ENCODE measurements around the gene TMEM218.

Gene TMEM218

GRCh38 chr11:125084761-125085231 is 26.6 kb downstream of the TMEM218 start:
- DNase-seq, result no peak
- Histone ChIP-seq H4K8ac (ENCODE audit: low read depth, low read length) (no peak overlapping the region), H2AFZ (ENCODE audit: insufficient read depth, low read length, poor library complexity) (no peak overlapping the region), H3K14ac (ENCODE audit: low read length) (no peak overlapping the region), H4K12ac (ENCODE audit: low read depth, low read length) (no peak overlapping the region), H3K23ac (ENCODE audit: low read length) (no peak overlapping the region), H2BK5ac (ENCODE audit: low read depth, low read length, poor library complexity) (no peak overlapping the region), H3K36me3 (ENCODE audit: control insufficient read depth in 1 of 2, insufficient read depth in 2 of 2, low read length in 2 of 2) (no peaks in the 10 kb centered on the region), H3K79me2 (ENCODE audit: control insufficient read depth, insufficient read depth, low read length, poor library complexity) (no peaks in the 10 kb centered on the region), H3K4me2 (ENCODE audit: low read length) (no peak overlapping the region), H4K91ac (ENCODE audit: low read depth, low read length) (no peak overlapping the region), H3K9ac (ENCODE audit: low read length) (no peak overlapping the region), H3K4ac (ENCODE audit: low read depth, low read length) (no peak overlapping the region), H3K4me3 (ENCODE audit: low read depth, low read length) (no peak overlapping the region), H2BK12ac (ENCODE audit: low read length) (no peak overlapping the region), H2AK5ac (ENCODE audit: low read length) (no peak overlapping the region), H3K18ac (ENCODE audit: low read length) (no peak overlapping the region), H3K4me1 (ENCODE audit: control insufficient read depth in 1 of 2, insufficient read depth in 2 of 2, low read length in 2 of 2) (no peaks in the 10 kb centered on the region), H3K27me3 (ENCODE audit: insufficient read depth, low read length) (no peaks in the 10 kb centered on the region), H3K79me1 (ENCODE audit: low read length) (no peaks in the 10 kb centered on the region), H3K9me3 (ENCODE audit: insufficient read depth, low read depth, low read length) (no peaks in the 10 kb centered on the region), H2BK120ac (ENCODE audit: insufficient read depth, low read length, poor library complexity) (no peak overlapping the region), H3K27ac (ENCODE audit: low read depth, low read length) (no peak overlapping the region)
- no CpG with 5 or more reads among the region's 8 CpGs for WGBS (ENCODE audit: extremely low coverage, insufficient coverage, insufficient read length)

- Histone ChIP-seq H2BK5ac (ENCODE audit: low read depth, low read length, poor library complexity) (no peak overlapping the region), H3K4me2 (ENCODE audit: low read length) (no peak overlapping the region), H4K12ac (ENCODE audit: low read depth, low read length) (no peak overlapping the region), H3K79me2 (ENCODE audit: control insufficient read depth, insufficient read depth, low read length, poor library complexity) (no peaks in the 10 kb centered on the region), H3K4ac (ENCODE audit: low read depth, low read length) (no peak overlapping the region), H2BK12ac (ENCODE audit: low read length) (no peak overlapping the region), H3K27me3 (ENCODE audit: insufficient read depth, low read length) (no peaks in the 10 kb centered on the region), H3K27ac (ENCODE audit: low read depth, low read length) (no peak overlapping the region), H4K8ac (ENCODE audit: low read depth, low read length) (no peak overlapping the region), H4K91ac (ENCODE audit: low read depth, low read length) (no peak overlapping the region), H3K79me1 (ENCODE audit: low read length) (no peaks in the 10 kb centered on the region), H3K9ac (ENCODE audit: low read length) (no peak overlapping the region), H3K9me3 (ENCODE audit: insufficient read depth, low read depth, low read length) (no peaks in the 10 kb centered on the region), H3K14ac (ENCODE audit: low read length) (no peak overlapping the region), H3K23ac (ENCODE audit: low read length) (no peak overlapping the region), H2AFZ (ENCODE audit: insufficient read depth, low read length, poor library complexity) (no peak overlapping the region), H3K36me3 (ENCODE audit: control insufficient read depth in 1 of 2, insufficient read depth in 2 of 2, low read length in 2 of 2) (no peaks in the 10 kb centered on the region), H3K18ac (ENCODE audit: low read length) (no peak overlapping the region), H2AK5ac (ENCODE audit: low read length) (no peak overlapping the region), H3K4me1 (ENCODE audit: control insufficient read depth in 1 of 2, insufficient read depth in 2 of 2, low read length in 2 of 2) (peaks cover 4 to 6% of the 10 kb centered on the region in 2 experiments), H3K4me3 (ENCODE audit: low read depth, low read length) (no peak overlapping the region), H2BK120ac (ENCODE audit: insufficient read depth, low read length, poor library complexity) (no peak overlapping the region)
- no peak for DNase-seq
- no CpG with 5 or more reads among the region's 11 CpGs for WGBS (ENCODE audit: extremely low coverage, insufficient coverage, insufficient read length)
Measured at GRCh38 chr11:125084057-125084416, 27.4 kb downstream of the TMEM218 start.

- no CpG with 5 or more reads among the region's 11 CpGs for WGBS (ENCODE audit: extremely low coverage, insufficient coverage, insufficient read length)
- no peak overlapping the region for H3K27ac ChIP-seq (ENCODE audit: low read depth, low read length)
- H3K9me3 ChIP-seq (ENCODE audit: insufficient read depth, low read depth, low read length), result no peaks in the 10 kb centered on the region
- H3K79me1 ChIP-seq (ENCODE audit: low read length), result no peaks in the 10 kb centered on the region
- H2BK5ac ChIP-seq (ENCODE audit: low read depth, low read length, poor library complexity), result no peak overlapping the region
- no peaks in the 10 kb centered on the region for H3K36me3 ChIP-seq (ENCODE audit: control insufficient read depth in 1 of 2, insufficient read depth in 2 of 2, low read length in 2 of 2)
- no peaks in the 10 kb centered on the region for H3K27me3 ChIP-seq (ENCODE audit: insufficient read depth, low read length)
- H3K14ac ChIP-seq (ENCODE audit: low read length), result no peak overlapping the region
- H4K12ac ChIP-seq (ENCODE audit: low read depth, low read length), result no peak overlapping the region
- H3K4ac ChIP-seq (ENCODE audit: low read depth, low read length), result no peak overlapping the region
- no peak overlapping the region for H3K4me3 ChIP-seq (ENCODE audit: low read depth, low read length)
- H3K23ac ChIP-seq (ENCODE audit: low read length), result no peak overlapping the region
- no peak overlapping the region for H4K8ac ChIP-seq (ENCODE audit: low read depth, low read length)
- H4K91ac ChIP-seq (ENCODE audit: low read depth, low read length), result no peak overlapping the region
- no peak for DNase-seq
- no peak overlapping the region for H2AK5ac ChIP-seq (ENCODE audit: low read length)
- H3K18ac ChIP-seq (ENCODE audit: low read length), result no peak overlapping the region
- H3K4me2 ChIP-seq (ENCODE audit: low read length), result no peak overlapping the region
- H2AFZ ChIP-seq (ENCODE audit: insufficient read depth, low read length, poor library complexity), result no peak overlapping the region
- H3K79me2 ChIP-seq (ENCODE audit: control insufficient read depth, insufficient read depth, low read length, poor library complexity), result no peaks in the 10 kb centered on the region
- H3K9ac ChIP-seq (ENCODE audit: low read length), result no peak overlapping the region
- H2BK120ac ChIP-seq (ENCODE audit: insufficient read depth, low read length, poor library complexity), result no peak overlapping the region
- H3K4me1 ChIP-seq (ENCODE audit: control insufficient read depth in 1 of 2, insufficient read depth in 2 of 2, low read length in 2 of 2), result peaks cover 6 to 8% of the 10 kb centered on the region in 2 experiments
- no peak overlapping the region for H2BK12ac ChIP-seq (ENCODE audit: low read length)
Measured at GRCh38 chr11:125083312-125084056, 27.9 kb downstream of the TMEM218 start.

GRCh38 chr11:125082611-125083311 is 28.7 kb downstream of the TMEM218 start:
- Histone ChIP-seq H3K9ac (ENCODE audit: low read length) (no peak overlapping the region), H2AK5ac (ENCODE audit: low read length) (no peak overlapping the region)

More at GRCh38 chr11:125082611-125083311, 28.7 kb downstream of the TMEM218 start:
- Histone ChIP-seq H3K36me3 (ENCODE audit: control insufficient read depth in 1 of 2, insufficient read depth in 2 of 2, low read length in 2 of 2) (no peaks in the 10 kb centered on the region), H4K91ac (ENCODE audit: low read depth, low read length) (no peak overlapping the region), H3K4me2 (ENCODE audit: low read length) (no peak overlapping the region), H3K23ac (ENCODE audit: low read length) (no peak overlapping the region), H3K14ac (ENCODE audit: low read length) (no peak overlapping the region), H3K18ac (ENCODE audit: low read length) (no peak overlapping the region), H3K9me3 (ENCODE audit: insufficient read depth, low read depth, low read length) (no peaks in the 10 kb centered on the region), H3K4ac (ENCODE audit: low read depth, low read length) (no peak overlapping the region), H3K4me3 (ENCODE audit: low read depth, low read length) (no peak overlapping the region), H3K79me1 (ENCODE audit: low read length) (no peaks in the 10 kb centered on the region), H2BK12ac (ENCODE audit: low read length) (no peak overlapping the region), H3K79me2 (ENCODE audit: control insufficient read depth, insufficient read depth, low read length, poor library complexity) (no peaks in the 10 kb centered on the region), H4K8ac (ENCODE audit: low read depth, low read length) (no peak overlapping the region), H2BK120ac (ENCODE audit: insufficient read depth, low read length, poor library complexity) (no peak overlapping the region), H3K27me3 (ENCODE audit: insufficient read depth, low read length) (no peaks in the 10 kb centered on the region), H3K4me1 (ENCODE audit: control insufficient read depth in 1 of 2, insufficient read depth in 2 of 2, low read length in 2 of 2) (peaks cover 6 to 8% of the 10 kb centered on the region in 2 experiments), H4K12ac (ENCODE audit: low read depth, low read length) (no peak overlapping the region), H2BK5ac (ENCODE audit: low read depth, low read length, poor library complexity) (no peak overlapping the region), H2AFZ (ENCODE audit: insufficient read depth, low read length, poor library complexity) (no peak overlapping the region), H3K27ac (ENCODE audit: low read depth, low read length) (no peak overlapping the region)
- no peak for DNase-seq
- no CpG with 5 or more reads among the region's 10 CpGs for WGBS (ENCODE audit: extremely low coverage, insufficient coverage, insufficient read length)

Data from trophoblast cell (in vitro differentiated cells and primary cell).